Testis (tissue), 3 donors: ENCODE measurements around the gene UGT2A1. TPM values are rescaled to one million over a fixed set of nuclear protein-coding genes. Genes with fewer than 3 reads are reported as not detected.
"Not testable (repeated sequence)": the region's sequence is repeated elsewhere in the genome, so short reads cannot be mapped to it uniquely, and the experiment has no call there.

Source experiments
- DNase-seq: peaks from one replicate; pipeline ENCODE4 v3.0.0-alpha.2; 2019
- H3K27ac ChIP-seq, 2 donors: fragments of 200-600 bp; sonication (generic); one replicate each; pipeline ENCODE4 v1.5.1; 2019
- H3K27me3 ChIP-seq: fragments of 200-600 bp; sonication (generic); one replicate; pipeline ENCODE4 v1.5.1; 2019
- H3K36me3 ChIP-seq: fragments of 200-600 bp; sonication (generic); one replicate; pipeline ENCODE4 v1.5.1; 2017; ENCODE audit warnings: low read depth; ENCODE audit errors: missing control alignments
- H3K4me1 ChIP-seq: fragments of 200-600 bp; sonication (generic); one replicate; pipeline ENCODE4 v1.5.1; 2019
- H3K4me3 ChIP-seq, 2 donors: fragments of 200-600 bp; sonication (generic); one replicate each; pipeline ENCODE4 v1.5.1; 2017 to 2019
- H3K9me3 ChIP-seq: fragments of 200-600 bp; sonication (generic); one replicate; pipeline ENCODE4 v1.5.1; 2017
- CTCF ChIP-seq, 3 experiments: fragments of 450-650 bp in 2 of 3; fragments of 200-600 bp in 1 of 3; sonication (generic) in 1 of 3; IDR thresholded peaks; one replicate each; pipeline ENCODE4 v1.5.1; 2016 to 2019; ENCODE audit warnings: antibody characterized with exemption in 3 of 3, mild to moderate bottlenecking in 2 of 3, moderate library complexity in 1 of 3
- POLR2A ChIP-seq: fragments of 450-650 bp; IDR thresholded peaks from one replicate; pipeline ENCODE4 v1.6.1; 2017; ENCODE audit warnings: antibody characterized with exemption, mild to moderate bottlenecking, moderate library complexity
- WGBS, 2 donors: methylation state at CpG; one replicate each; pipeline ENCODE4 v1.1.5; 2018; 5-methylcytosine and 5-hydroxymethylcytosine counted together
- intact Hi-C: fragments of 100-400 bp; cut with DNase I; formaldehyde crosslinking; loops from one replicate; pipeline ENCODE4 v1.15.1; 2023; ENCODE audit warnings: low total_unique reads
- polyA plus RNA-seq: library from polyadenylated mRNA; stranded (reverse); fragments of 350-450 nt; fragmentation: Illumina TruSeq; extraction: RNeasy Lipid Tissue Mini Kit (QIAGEN cat#74804); gene quantifications from one replicate; pipeline ENCODE4 v1.2.3, GENCODE V29; 2014; ENCODE audit warnings: low read depth, low replicate concordance; ENCODE audit not compliant: insufficient read depth
- total RNA-seq, 2 donors: library from RNA; depleted of rRNA; stranded (reverse); fragments of >200 nt; gene quantifications; one replicate each; pipeline ENCODE4 v1.2.3, GENCODE V29; 2016

Gene UGT2A1
- total and polyA plus RNA-seq, 3 donors from 2014 or later = 0.12 TPM; not detected in 2

- Histone ChIP-seq H3K27ac (no peak overlapping the region), H3K27me3 (no peaks in the 10 kb centered on the region), H3K4me1 (no peaks in the 10 kb centered on the region), H3K4me3 (no peak overlapping the region), H3K9me3 (no peaks in the 10 kb centered on the region), H3K36me3 (no peaks in the 10 kb centered on the region)
- no peak for TF ChIP-seq POLR2A
- TF ChIP-seq CTCF (IDR thresholded peaks at IDR 0.05) = peak in 2 of 3 experiments; percentile 20 to 43
- no peak for DNase-seq
- 27 to 29% methylated on average over 1 of the region's 1 CpG for WGBS, 2 donors
- intact Hi-C loops = loop anchor here (10.0 kb wide), 1 partner anchor 185 kb away; no protein-coding TSS in a partner anchor
These were observed 36.6 kb upstream of the UGT2A1 start for GRCh38 chr4:69689599-69689998.

GRCh38 chr4:69684804-69685203 is 31.8 kb upstream of the UGT2A1 start:
- Histone ChIP-seq H3K9me3 (no peaks in the 10 kb centered on the region), H3K4me1 (no peaks in the 10 kb centered on the region), H3K36me3 (no peaks in the 10 kb centered on the region), H3K4me3 (no peak overlapping the region), H3K27me3 (no peaks in the 10 kb centered on the region), H3K27ac (no peak overlapping the region)
- 64 to 73% methylated on average over 4 of the region's 4 CpGs for WGBS, 2 donors
- intact Hi-C loops = loop anchor here (10.0 kb wide), 1 partner anchor 190 kb away; no protein-coding TSS in a partner anchor
- DNase-seq = no peak
- TF ChIP-seq CTCF (IDR thresholded peaks at IDR 0.05) (no peak), POLR2A (no peak)

- Histone ChIP-seq H3K36me3 (no peaks in the 10 kb centered on the region), H3K4me3 (no peak overlapping the region), H3K27ac (no peak overlapping the region), H3K4me1 (no peaks in the 10 kb centered on the region), H3K27me3 (no peaks in the 10 kb centered on the region), H3K9me3 (no peaks in the 10 kb centered on the region)
- TF ChIP-seq POLR2A (no peak), CTCF (IDR thresholded peaks at IDR 0.05) (no peak)
- intact Hi-C loops = no loop called here
- DNase-seq = no peak
These were observed 15.6 kb upstream of the UGT2A1 start for GRCh38 chr4:69668680-69669079.

- H3K9me3 ChIP-seq, H3K36me3 ChIP-seq, H3K4me3 ChIP-seq, intact Hi-C loops, DNase-seq, H3K27me3 ChIP-seq, H3K27ac ChIP-seq, H3K4me1 ChIP-seq: not testable (repeated sequence)
- WGBS, 2 donors = 85 to 86% methylated on average over 20 to 22 of the region's 22 CpGs
These were observed 11.0 kb upstream of the UGT2A1 start for GRCh38 chr4:69664009-69664408.

GRCh38 chr4:69661130-69661803 is 8.2 kb upstream of the UGT2A1 start:
- H3K36me3 ChIP-seq, H3K27ac ChIP-seq, H3K4me1 ChIP-seq, DNase-seq, H3K4me3 ChIP-seq, H3K9me3 ChIP-seq, H3K27me3 ChIP-seq, intact Hi-C loops: not testable (repeated sequence)
- WGBS, 2 donors = 72 to 79% methylated on average over 3 to 4 of the region's 4 CpGs

GRCh38 chr4:69658133-69658532 is 5.1 kb upstream of the UGT2A1 start:
- no peaks in the 10 kb centered on the region for H3K27me3 ChIP-seq
- intact Hi-C loops = no loop called here
- H3K4me3 ChIP-seq = no peak overlapping the region
- H3K27ac ChIP-seq = no peak overlapping the region
- no peak for TF ChIP-seq CTCF (IDR thresholded peaks at IDR 0.05)
- no peak for TF ChIP-seq POLR2A
- no peaks in the 10 kb centered on the region for H3K36me3 ChIP-seq
- no peak for DNase-seq
- WGBS, 2 donors = 82% methylated on average over 12 of the region's 12 CpGs; no CpG with 5 or more reads in 1 of the 2 donors
- H3K4me1 ChIP-seq = no peaks in the 10 kb centered on the region
- H3K9me3 ChIP-seq = no peaks in the 10 kb centered on the region
